ENCODE data around the gene POLR2C.
"Not testable (repeated sequence)": the region's sequence is repeated elsewhere in the genome, so short reads cannot be mapped to it uniquely, and the experiment has no call there.

POLR2C gene

GRCh38 chr16:57479976-57480753 lies 17.7 kb downstream of the POLR2C start:
- DNase-seq (ENCODE audit: low spot score), result no peak

GRCh38 chr16:57480754-57481230 lies 18.3 kb downstream of the POLR2C start:
- DNase-seq (ENCODE audit: low spot score), result no peak

GRCh38 chr16:57481421-57481820 lies 18.9 kb downstream of the POLR2C start:
- no peak for DNase-seq (ENCODE audit: low spot score)

GRCh38 chr16:57482845-57483545 lies 20.5 kb downstream of the POLR2C start:
- no peak for DNase-seq (ENCODE audit: low spot score)

- DNase-seq (ENCODE audit: low spot score), result no peak
Observed at GRCh38 chr16:57483725-57484514, 21.4 kb downstream of the POLR2C start.

- no peak for DNase-seq (ENCODE audit: low spot score)
Observed at GRCh38 chr16:57484515-57485005, 22.1 kb downstream of the POLR2C start.

- DNase-seq (ENCODE audit: low spot score), result peak; percentile 68
Observed at GRCh38 chr16:57485091-57485915, 22.8 kb downstream of the POLR2C start.

GRCh38 chr16:57485916-57486857 lies 23.7 kb downstream of the POLR2C start, which contains the start of gene DOK4:
Gene DOK4 (minus strand): TSS chr16:57486493. CDS start chr16:57479507, 6,986 bp downstream.
- DNase-seq (ENCODE audit: low spot score), result peak; percentile 87

- no peak for DNase-seq (ENCODE audit: low spot score)
Observed at GRCh38 chr16:57486858-57487834, 24.7 kb downstream of the POLR2C start.

GRCh38 chr16:57489229-57489628 lies 26.8 kb downstream of the POLR2C start:
- DNase-seq (ENCODE audit: low spot score), result no peak

- no peak for DNase-seq (ENCODE audit: low spot score)
Observed at GRCh38 chr16:57493767-57494166, 31.3 kb downstream of the POLR2C start.

- DNase-seq (ENCODE audit: low spot score), result no peak
Observed at GRCh38 chr16:57497121-57497520, 34.6 kb downstream of the POLR2C start.

- no peak for DNase-seq (ENCODE audit: low spot score)
Observed at GRCh38 chr16:57498031-57498430, 35.6 kb downstream of the POLR2C start.

- DNase-seq (ENCODE audit: low spot score), result not testable (repeated sequence)
Observed at GRCh38 chr16:57499941-57500340, 37.5 kb downstream of the POLR2C start.

- no peak for DNase-seq (ENCODE audit: low spot score)
Observed at GRCh38 chr16:57500578-57501111, 38.2 kb downstream of the POLR2C start.

- no peak for DNase-seq (ENCODE audit: low spot score)
Observed at GRCh38 chr16:57501492-57501891, 39.0 kb downstream of the POLR2C start.

GRCh38 chr16:57502048-57502775 lies 39.7 kb downstream of the POLR2C start:
- no peak for DNase-seq (ENCODE audit: low spot score)

- no peak for DNase-seq (ENCODE audit: low spot score)
Observed at GRCh38 chr16:57503366-57503765, 40.9 kb downstream of the POLR2C start.

Measured in left forelimb (tissue), 1 donor.